HL-60 (cell line): ENCODE data around the gene ATP5F1A.

Experiments
- GABPA ChIP-seq: IDR thresholded peaks from 2 replicates; pipeline ENCODE4 v1.6.1; 2012; ENCODE audit warnings: low read depth
- POLR2AphosphoS5 ChIP-seq: IDR thresholded peaks from 2 replicates; pipeline ENCODE4 v1.6.1; 2012; ENCODE audit warnings: low read depth
- REST ChIP-seq: IDR thresholded peaks from 2 replicates; pipeline ENCODE4 v1.6.1; 2012; ENCODE audit warnings: low read depth; ENCODE audit not compliant: insufficient replicate concordance
- TF ChIP-seq, protein P1 (sequence below): IDR thresholded peaks from one replicate; pipeline ENCODE4 v1.5.1; 2011; ENCODE audit warnings: low read length, control low read depth, inconsistent platforms; ENCODE audit not compliant: insufficient read depth

DNA sequence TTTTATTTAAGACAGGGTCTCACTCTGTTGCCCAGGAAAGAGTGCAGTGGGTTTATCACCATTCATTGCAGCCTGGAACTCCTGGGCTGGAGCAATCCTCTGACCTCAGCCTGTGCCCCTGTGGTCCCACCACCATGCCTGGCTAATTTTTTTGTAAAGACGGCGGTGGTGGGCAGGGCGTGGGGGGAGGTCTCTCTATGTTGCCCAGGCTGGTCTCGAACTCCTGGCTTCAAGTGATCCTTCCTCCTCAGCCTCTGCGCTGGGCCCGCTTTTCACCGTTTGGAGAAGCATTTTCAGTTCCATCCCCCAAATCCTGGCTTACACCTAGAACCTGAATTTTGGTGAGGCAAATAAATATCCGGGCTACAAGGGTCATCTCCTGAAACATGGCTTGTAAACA is 1.4 kb upstream of the ATP5F1A start:
- TF ChIP-seq, protein P1, sequence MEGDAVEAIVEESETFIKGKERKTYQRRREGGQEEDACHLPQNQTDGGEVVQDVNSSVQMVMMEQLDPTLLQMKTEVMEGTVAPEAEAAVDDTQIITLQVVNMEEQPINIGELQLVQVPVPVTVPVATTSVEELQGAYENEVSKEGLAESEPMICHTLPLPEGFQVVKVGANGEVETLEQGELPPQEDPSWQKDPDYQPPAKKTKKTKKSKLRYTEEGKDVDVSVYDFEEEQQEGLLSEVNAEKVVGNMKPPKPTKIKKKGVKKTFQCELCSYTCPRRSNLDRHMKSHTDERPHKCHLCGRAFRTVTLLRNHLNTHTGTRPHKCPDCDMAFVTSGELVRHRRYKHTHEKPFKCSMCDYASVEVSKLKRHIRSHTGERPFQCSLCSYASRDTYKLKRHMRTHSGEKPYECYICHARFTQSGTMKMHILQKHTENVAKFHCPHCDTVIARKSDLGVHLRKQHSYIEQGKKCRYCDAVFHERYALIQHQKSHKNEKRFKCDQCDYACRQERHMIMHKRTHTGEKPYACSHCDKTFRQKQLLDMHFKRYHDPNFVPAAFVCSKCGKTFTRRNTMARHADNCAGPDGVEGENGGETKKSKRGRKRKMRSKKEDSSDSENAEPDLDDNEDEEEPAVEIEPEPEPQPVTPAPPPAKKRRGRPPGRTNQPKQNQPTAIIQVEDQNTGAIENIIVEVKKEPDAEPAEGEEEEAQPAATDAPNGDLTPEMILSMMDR = no peak
- TF ChIP-seq POLR2AphosphoS5 = no peak
- no peak for TF ChIP-seq GABPA
- no peak for TF ChIP-seq REST
